GM18505 (cell line): ENCODE measurements around the gene NUP35.
"Not testable (repeated sequence)": the region's sequence is repeated elsewhere in the genome, so short reads cannot be mapped to it uniquely, and the experiment has no call there.

ENCODE experiments used
- ATAC-seq: cut with Tn5 transposase; IDR thresholded peaks from one replicate; pipeline ENCODE4 v1.9.1; 2021; ENCODE audit not compliant: unreplicated experiment
- POLR2A ChIP-seq: IDR thresholded peaks from 4 replicates; pipeline ENCODE4 v1.6.1; 2011; ENCODE audit warnings: borderline replicate concordance; ENCODE audit not compliant: insufficient read depth, insufficient read length; ENCODE audit errors: extremely low read depth

Gene NUP35

GRCh38 chr2:183112577-183112976 is 11.7 kb upstream of the NUP35 start:
- TF ChIP-seq POLR2A = no peak
- no peak for ATAC-seq

DNA sequence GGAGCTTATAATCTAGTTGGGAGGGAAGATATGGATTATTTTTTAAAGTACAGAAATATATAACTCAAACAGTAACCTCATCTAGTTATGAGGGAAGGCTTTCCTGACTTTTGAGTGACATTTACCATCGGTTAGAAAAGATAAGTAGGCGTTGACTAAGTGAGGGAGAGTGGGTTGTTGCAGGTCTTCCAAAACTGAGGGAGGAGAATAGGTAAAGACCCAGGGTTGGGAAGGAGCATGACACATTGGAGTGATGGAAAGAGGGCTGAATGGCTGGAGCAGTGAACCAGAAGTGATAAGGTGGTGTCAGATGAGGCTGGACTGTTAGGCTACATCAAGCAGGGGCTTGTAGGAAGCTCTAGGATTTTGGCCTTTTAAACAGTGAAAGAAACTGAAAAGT is 10.6 kb upstream of the NUP35 start:
- no peak for TF ChIP-seq POLR2A
- no peak for ATAC-seq

DNA sequence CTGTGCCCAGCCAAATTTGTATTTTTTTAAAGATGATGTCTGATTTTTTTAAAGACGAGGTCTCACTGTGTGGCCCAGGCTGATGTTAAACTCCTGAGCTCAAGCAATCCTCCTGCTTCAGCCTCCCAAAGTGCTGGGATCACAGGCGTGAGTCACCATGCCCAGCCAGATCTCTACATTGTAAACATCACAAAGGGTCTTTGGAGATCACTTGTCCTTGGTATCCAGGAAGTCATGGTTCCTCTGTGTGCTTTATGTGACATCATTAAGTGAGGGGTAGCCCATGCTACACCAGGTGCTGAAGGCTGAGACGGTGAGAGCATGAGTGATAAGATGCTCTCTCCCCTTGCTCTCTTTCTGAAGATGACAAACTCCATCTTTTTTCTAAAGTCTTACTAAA is 7.0 kb upstream of the NUP35 start:
- no peak for ATAC-seq
- TF ChIP-seq POLR2A = no peak

DNA sequence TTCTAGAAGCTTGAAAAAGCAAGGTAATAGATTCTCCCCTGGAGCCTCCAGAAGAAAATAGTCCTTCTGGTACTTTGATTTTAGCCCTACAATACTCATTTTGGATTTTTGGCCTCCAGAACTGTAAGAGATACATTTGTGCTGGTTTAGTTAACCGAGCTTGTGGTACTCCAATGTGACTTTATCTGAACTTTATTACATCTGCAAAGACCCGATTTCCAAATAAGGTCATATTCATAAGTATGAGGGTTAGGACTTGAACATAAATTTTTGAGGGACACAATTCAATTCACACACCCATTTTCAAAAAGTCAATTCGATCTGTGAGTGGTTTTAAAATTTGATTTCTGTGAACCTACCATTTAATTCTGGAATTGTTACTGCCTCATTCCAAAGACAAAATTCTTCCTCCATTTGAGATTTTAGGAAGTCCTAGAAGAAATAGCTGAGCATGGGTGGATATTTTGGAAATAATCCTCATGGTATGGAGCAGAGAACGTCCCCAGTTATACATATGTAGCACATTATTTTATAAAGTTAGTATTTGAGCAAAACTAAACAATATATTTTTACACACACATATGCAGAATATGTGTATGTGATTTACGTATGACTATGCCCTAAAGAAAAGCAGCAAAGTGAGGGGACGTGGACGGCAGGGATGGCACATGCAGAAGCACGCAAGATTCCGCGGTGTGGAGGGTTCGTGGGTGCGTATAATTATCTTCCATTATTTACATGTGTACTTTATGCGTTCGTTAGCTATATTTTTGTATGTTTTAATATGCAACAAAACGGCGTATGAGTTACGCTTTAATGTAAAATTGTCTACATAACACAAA is 905 bp upstream of the NUP35 start:
- TF ChIP-seq POLR2A = no peak

GRCh38 chr2:183123959-183124221 is 353 bp upstream of the NUP35 start:
- peak; percentile 33 for ATAC-seq

More for the DNA sequence above, 905 bp upstream of the NUP35 start:
- ATAC-seq = no peak

DNA sequence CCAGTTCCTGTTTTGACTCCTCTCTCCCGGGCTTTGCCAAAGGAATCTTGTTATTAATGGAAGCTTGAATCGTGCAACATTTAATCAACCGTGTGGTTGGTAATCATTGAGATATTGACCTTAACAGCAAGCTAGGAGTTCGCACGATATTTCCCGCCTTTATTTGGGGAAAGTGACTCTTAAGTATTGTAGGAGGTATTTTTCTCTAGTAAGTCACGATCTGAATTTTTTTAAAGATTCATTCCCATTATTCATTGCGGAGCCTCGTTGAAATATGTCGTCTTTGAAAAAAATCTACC is 663 bp downstream of the NUP35 start:
- no peak for TF ChIP-seq POLR2A
- no peak for ATAC-seq

More at GRCh38 chr2:183123959-183124221, 353 bp upstream of the NUP35 start:
- no peak for TF ChIP-seq POLR2A

- no peak for TF ChIP-seq POLR2A
- no peak for ATAC-seq
Measured at GRCh38 chr2:183125659-183126341, 1.6 kb downstream of the NUP35 start.

DNA sequence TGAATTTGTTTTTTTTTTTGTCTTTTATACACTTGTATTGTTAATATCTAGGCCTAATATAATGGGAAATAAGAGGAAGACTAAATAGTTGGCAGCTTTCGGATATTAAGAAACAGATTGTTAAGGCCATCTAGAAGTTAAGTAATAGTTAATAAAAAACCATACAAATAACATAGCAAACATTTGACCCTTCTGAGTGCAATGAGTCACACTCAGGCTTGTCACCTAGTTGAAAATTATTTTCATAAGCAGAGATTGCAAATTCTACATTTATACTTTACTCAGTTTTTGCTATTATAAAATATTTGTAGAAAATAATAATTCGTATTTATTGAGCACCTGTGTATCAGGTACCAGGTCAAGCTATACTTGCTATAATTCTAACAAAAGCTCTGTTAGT is 2.4 kb downstream of the NUP35 start:
- TF ChIP-seq POLR2A = no peak
- no peak for ATAC-seq

DNA sequence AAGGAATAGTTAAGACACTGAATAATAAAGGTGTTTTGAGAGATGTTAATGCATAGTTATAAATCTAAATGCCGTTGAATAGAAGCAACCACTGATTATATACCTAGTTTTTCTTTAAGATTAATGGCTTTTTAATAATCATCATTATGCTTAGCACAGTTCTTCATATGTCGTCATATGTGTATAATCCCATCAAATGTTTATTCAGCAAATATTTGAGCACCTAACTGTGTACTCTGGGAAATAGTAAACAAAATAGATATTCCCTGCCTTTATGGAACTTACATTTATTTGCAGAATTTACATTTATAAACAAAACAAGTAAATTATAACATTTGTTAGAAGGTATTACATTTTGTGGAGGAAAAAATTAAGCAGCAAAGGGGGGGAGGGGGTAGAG is 9.8 kb downstream of the NUP35 start:
- ATAC-seq = no peak
- TF ChIP-seq POLR2A = no peak

DNA sequence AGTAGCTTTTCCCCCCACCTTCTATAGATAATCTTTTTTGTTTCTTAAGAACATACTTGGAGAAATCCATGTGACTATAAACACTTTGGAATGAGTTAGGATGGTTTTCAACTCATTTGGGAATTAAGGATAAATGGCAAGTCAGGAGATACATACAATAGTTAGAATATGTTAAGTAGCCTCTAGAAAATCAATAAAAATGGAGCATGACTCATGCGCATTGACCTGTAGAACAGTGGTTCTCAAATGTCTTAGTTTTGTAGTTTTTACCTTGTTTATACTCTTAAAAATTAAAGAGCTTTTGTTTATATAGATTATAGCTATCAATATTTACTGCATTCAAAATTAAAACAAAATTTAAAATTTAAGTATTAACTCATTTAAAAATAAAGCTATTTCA is 24.7 kb downstream of the NUP35 start:
- no peak for ATAC-seq

GRCh38 chr2:183149489-183149888 is 25.2 kb downstream of the NUP35 start:
- no peak for ATAC-seq
- TF ChIP-seq POLR2A = no peak

More for the DNA sequence above, 24.7 kb downstream of the NUP35 start:
- TF ChIP-seq POLR2A = no peak

DNA sequence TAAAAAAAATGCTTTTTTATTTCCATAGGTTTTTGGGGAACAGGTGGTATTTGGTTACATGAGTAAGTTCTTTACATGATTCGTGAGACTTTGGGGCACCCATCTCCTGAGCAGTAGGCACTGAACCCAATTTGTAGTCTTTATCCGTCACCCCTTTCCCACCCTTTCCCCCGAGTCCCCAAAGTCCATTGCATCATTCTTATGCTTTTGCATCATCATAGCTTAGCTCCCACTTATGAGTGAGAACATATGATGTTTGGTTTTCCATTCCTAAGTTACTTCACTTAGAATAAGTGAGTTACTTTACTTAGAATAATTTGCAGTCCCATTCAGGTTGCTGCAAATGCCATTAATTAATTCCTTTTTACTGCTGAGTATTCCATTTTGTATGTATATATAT is 28.0 kb downstream of the NUP35 start:
- ATAC-seq = not testable (repeated sequence)

GRCh38 chr2:183153967-183154366 is 29.7 kb downstream of the NUP35 start:
- TF ChIP-seq POLR2A = no peak
- ATAC-seq = no peak

DNA sequence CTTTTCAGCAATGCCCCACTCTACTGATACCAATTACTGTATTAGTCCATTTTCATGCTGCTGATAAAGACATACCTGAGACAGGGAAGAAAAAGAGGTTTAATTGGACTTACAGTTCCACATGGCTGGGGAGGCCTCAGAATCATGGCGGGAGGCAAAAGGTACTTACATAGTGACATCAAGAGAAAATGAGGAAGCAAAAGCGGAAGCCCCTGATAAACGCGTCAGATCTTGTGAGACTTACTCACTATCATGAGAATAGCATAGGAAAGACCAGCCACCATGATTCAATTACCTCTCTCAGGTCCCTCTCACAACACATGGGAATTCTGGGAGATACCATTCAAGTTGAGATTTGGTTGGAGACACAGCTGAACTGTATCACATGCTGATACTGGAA is 30.5 kb downstream of the NUP35 start:
- ATAC-seq = not testable (repeated sequence)

- no peak for ATAC-seq
- TF ChIP-seq POLR2A = no peak
Measured at GRCh38 chr2:183157131-183157530, 32.9 kb downstream of the NUP35 start.
